MM.1S (cell line): ENCODE measurements around the gene MIPEP.

Experiments
- CTCF ChIP-seq: fragments of 300-600 bp; sonication (generic); IDR thresholded peaks from 2 replicates; pipeline ENCODE4 v1.5.1; 2016; ENCODE audit warnings: antibody characterized with exemption, low read length, mixed read lengths
- EZH2 ChIP-seq: fragments of 300-600 bp; sonication (generic); optimal IDR thresholded peaks from 2 replicates; pipeline ENCODE3; 2017; ENCODE audit warnings: low read depth, mild to moderate bottlenecking, antibody characterized with exemption, low read length, mixed read lengths
- EZH2phosphoT487 ChIP-seq: fragments of 300-600 bp; sonication (generic); IDR thresholded peaks from 2 replicates; pipeline ENCODE4 v1.6.1; 2018; ENCODE audit warnings: antibody characterized with exemption, low read length

- TF ChIP-seq CTCF (no peak), EZH2 (no peak), EZH2phosphoT487 (no peak)
Measured at GRCh38 chr13:23695711-23696464, 193.3 kb downstream of the MIPEP start.
